Measurements from ENCODE around the gene SERPINA1.
"Not testable (repeated sequence)": the region's sequence is repeated elsewhere in the genome, so short reads cannot be mapped to it uniquely, and the experiment has no call there.

SERPINA1 gene

GRCh38 chr14:94374116-94374515, 14.3 kb downstream of the SERPINA1 start:
- TF ChIP-seq CTCF (IDR thresholded peaks at IDR 0.05; ENCODE audit: insufficient read depth, missing control alignments), result no peak
- FAIRE-seq, result no peak
- DNase-seq (ENCODE audit: insufficient read length, low spot score), result no peak

- no peak for TF ChIP-seq CTCF (IDR thresholded peaks at IDR 0.05; ENCODE audit: insufficient read depth, missing control alignments)
- DNase-seq (ENCODE audit: insufficient read length, low spot score) (no peak), FAIRE-seq (no peak)
Measured at GRCh38 chr14:94373708-94374107, 14.7 kb downstream of the SERPINA1 start.

- DNase-seq (ENCODE audit: insufficient read length, low spot score), result no peak
Measured at GRCh38 chr14:94372021-94372605, 16.3 kb downstream of the SERPINA1 start.

DNA sequence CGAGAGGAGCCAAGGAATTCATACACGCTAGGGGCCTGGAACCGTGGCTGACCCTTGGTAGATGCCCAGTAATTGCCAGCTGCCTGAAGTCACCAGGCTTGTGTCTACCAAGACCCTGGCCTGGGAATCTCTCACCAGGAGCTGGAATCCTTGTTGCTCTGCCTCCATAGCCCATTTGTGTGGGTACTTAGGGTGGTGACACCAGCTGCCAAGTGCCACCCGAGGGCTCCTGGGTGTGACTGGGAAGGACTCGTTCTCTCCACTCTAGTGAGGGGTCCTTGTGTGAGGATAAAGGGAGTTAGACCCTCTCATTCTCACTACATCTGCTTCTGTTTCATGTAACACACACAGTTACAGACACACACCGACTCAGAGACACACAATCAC, 17.9 kb downstream of the SERPINA1 start:
- FAIRE-seq (no peak), DNase-seq (ENCODE audit: insufficient read length, low spot score) (no peak)
- TF ChIP-seq CTCF (IDR thresholded peaks at IDR 0.05; ENCODE audit: insufficient read depth, missing control alignments), result no peak

More at GRCh38 chr14:94372021-94372605, 16.3 kb downstream of the SERPINA1 start:
- TF ChIP-seq CTCF (IDR thresholded peaks at IDR 0.05; ENCODE audit: insufficient read depth, missing control alignments), result peak; percentile 14
- FAIRE-seq, result no peak

GRCh38 chr14:94369766-94370523, 18.5 kb downstream of the SERPINA1 start:
- not testable (repeated sequence) for DNase-seq (ENCODE audit: insufficient read length, low spot score); FAIRE-seq

- FAIRE-seq, result no peak
- no peak for DNase-seq (ENCODE audit: insufficient read length, low spot score)
- no peak for TF ChIP-seq CTCF (IDR thresholded peaks at IDR 0.05; ENCODE audit: insufficient read depth, missing control alignments)
Measured at GRCh38 chr14:94368956-94369355, 19.4 kb downstream of the SERPINA1 start.

DNA sequence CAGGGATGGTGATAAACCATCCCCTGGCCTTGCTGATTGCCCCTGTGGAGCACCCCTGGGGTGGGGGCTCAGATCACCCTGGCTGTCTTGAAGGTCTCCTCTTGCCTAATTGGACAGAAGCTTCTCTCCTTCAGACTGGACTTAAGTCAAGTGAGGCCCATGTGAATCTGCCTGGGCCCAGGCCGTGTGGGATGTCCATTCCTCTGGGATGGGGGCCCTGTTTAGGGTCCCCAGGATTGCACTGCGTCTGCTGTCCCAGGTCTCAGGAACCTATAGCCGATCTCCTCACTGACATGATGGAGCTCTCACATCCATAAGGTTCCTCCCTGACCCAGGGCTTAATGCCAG, 20.2 kb downstream of the SERPINA1 start:
- no peak for TF ChIP-seq CTCF (IDR thresholded peaks at IDR 0.05; ENCODE audit: insufficient read depth, missing control alignments)
- no peak for DNase-seq (ENCODE audit: insufficient read length, low spot score)
- FAIRE-seq, result no peak
